DMS53 (cell line): ENCODE measurements around the gene DGUOK.
A peak's percentile ranks its signal among the peaks of the same experiment; 100 is the strongest.

Experiments used
- DNase-seq: peaks from one replicate; lab custom pipeline; 2025; lab: John Stamatoyannopoulos, UW

DGUOK gene

GRCh38 chr2:73952499-73953446 lies 26.1 kb downstream of the DGUOK start:
- DNase-seq = no peak

DNA sequence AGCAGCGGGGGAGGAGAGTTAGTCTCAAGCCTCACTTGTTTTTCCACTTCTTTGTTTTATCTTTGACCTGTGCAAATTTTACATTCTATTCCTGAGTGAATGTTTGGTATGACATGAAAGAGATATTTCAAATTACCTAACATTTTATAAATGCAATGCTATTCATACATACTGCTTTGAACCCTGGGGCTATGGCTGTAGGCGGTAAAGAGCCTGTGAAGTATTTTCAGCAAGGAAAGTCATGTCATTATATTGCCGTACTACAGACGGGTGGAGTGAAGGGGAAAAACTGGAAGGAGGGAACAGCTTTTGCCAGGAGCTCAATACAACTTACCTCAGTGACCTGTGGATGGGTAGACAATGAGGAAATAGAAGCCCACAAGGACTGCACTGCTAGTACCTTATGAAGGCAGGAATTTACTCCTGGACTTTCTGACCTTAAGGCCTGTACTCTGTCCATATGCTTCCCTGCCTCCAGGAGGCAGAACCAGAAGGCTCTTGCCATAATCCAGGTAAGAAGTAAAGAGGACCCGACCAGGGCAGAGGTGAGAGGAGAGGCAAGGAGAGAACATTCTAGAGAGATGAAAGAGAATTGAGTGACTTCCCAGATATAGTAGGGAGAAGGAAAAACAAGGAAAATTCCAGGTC lies 29.7 kb downstream of the DGUOK start:
- peak; percentile 13 for DNase-seq

DNA sequence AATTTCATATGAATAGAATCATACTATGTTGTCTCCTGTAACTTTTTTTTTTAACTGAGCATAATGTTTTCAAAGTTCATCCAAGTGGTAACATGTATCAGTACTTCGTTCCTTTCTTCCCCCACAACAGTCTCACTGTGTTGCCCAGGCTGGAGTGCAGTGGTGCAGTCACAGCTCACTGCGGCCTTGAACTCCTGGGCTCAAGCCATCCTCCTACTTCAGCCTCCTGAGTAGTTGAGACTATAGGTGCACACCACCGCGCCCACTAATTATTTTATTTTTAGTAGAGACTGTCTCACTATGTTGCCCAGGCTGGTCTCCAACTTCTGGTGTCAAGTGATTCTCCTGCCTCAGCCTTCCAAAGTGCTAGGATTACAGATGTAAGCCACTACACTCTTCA lies 34.6 kb downstream of the DGUOK start:
- DNase-seq = no peak

- DNase-seq = no peak
Measured at GRCh38 chr2:73961823-73962615, 35.3 kb downstream of the DGUOK start.

DNA sequence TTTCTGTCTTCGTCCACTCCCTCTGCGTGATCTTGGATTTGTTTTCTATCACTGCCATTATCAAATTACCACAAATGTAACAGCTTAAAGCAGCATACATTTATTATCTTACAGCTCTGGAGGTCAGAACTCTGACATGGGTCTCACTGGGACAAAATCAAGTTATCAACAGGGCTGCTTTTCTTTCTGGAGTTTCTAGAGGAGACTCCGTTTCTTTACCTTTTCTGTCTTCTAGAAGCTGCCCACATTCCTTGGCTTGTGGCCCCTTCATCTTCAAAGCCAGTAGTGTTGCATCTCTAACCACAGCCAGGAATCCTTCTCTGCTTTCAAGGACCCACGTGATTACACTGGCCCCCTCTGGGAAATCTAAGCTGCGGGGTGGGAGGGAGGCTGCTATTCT lies 36.1 kb downstream of the DGUOK start:
- DNase-seq = no peak

GRCh38 chr2:73963385-73964120 lies 36.9 kb downstream of the DGUOK start:
- DNase-seq = no peak

GRCh38 chr2:73964223-73964622 lies 37.5 kb downstream of the DGUOK start:
- DNase-seq = no peak

DNA sequence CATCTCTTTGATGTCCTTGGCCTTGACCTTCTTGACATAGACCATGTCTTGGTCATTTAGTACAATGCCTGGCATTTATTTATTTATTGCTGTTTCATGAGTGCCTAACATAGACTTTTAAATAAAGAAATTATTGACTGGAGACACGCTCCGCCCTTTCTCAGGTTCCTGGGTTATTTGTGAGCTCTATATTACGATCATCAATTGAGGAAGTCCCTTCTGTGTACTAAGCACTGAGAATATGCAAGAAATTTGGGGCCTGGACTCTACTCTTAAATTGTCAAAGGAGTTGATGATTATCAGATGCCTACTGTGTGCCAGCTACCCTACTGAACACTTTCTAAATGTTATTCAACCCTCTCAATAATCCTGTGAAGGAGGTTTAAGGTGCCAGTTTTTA lies 38.4 kb downstream of the DGUOK start:
- no peak for DNase-seq

DNA sequence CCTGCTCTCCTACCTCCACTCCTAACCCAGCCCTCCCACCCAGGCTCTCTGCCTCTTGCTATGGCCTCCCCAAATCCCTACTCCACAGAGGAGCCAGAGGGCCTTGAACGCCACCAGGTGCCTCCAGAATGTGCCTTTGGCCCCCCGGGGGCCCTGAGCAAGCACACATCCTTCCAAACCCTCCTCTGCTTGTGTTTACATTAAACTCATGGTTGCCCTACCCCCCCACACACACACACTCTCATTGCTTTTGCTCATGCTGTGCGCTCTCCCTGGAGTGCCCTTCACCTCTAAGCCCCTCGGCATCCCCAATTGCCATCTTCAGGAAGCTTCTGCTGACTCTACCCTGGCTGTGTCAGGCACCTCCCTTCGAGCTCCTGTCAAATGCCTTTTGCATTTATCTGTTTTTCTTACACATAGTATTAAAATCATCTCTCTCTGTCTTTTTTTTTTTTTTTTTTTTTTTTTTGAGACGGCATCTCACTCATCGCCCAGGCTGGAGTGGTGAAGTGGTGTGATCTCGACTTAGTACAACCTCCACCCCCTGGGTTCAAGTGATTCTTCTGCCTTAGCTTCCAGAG lies 41.8 kb downstream of the DGUOK start:
- no peak for DNase-seq

DNA sequence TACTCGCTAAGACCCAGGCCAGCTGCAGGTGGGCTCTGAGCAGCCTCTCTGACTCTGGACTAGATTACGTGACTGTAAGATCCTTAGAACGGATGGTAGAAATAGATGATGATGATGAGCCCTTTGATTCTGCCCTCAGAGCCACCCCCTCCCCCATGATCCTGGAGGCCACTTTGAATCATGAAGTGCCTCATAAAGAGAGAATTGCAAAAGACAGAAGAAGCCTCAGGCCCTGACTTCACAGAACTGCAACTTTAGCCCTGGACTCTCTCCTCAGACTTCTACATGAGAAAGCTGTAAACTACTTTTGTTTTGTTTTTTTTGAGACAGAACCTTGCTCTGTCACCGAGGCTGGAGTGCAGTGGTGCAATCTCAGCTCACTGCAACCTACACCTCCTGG lies 42.7 kb downstream of the DGUOK start:
- DNase-seq = no peak

DNA sequence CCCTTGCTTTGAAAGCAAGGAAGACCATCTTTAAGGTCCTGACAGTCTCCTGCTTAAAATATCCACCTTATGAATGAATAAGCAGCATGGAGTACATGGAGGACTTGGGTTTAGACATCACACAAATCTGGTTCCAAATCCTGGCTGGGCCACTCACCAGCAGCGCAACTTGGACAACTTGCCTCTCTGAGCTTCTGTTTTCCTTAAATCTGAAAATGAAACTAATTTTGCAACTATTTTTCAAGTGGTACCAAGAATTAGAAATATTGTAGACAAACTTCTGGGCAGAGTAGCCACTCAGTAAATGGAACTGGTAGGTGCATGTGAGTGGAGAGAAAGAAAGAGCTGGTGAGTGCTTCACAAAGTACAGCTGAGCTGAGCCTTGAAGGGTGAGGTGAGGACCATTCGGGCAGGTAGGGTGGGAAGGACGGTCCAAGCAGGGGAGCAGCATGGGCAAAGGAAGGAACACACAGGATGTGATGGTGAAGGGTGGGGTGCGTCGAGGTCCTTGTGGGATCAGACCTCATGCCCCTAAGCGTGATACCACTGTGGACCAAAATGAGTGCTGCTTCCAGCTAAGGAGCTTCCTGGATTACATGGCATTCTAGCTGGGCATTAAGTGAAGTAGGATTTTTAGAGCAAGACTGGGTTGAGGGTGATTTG lies 43.6 kb downstream of the DGUOK start:
- no peak for DNase-seq

DNA sequence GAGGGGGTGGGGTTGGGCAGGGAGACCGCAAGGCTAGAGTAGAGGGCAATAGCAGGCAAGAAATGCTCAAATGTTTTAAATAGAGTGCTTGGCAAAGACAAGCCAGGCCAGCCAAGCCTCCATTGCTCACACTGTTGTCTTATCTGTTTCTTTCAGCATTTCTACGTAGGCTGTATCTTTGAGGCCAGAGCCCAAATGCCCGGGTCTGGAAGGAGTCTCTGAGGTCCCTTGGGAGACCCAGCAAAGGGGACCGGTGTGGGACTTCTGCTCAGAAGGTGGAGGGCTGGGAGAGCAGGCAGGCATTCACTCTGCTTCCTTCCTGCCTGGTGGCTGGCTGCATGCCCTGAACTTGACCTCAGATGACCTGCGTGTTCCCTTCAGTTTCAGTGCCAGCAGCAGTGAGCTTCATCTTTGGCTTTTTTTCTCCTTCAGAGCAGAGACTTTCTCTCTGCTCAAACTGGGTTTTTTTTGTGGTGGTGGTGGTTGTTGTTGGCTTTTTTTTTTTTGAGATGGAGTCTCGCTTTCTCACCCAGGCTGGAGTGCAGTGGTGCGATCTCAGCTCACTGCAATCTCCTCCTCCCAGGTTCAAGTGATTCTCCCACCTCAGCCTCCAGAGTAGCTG lies 44.3 kb downstream of the DGUOK start:
- DNase-seq = peak; percentile 17

DNA sequence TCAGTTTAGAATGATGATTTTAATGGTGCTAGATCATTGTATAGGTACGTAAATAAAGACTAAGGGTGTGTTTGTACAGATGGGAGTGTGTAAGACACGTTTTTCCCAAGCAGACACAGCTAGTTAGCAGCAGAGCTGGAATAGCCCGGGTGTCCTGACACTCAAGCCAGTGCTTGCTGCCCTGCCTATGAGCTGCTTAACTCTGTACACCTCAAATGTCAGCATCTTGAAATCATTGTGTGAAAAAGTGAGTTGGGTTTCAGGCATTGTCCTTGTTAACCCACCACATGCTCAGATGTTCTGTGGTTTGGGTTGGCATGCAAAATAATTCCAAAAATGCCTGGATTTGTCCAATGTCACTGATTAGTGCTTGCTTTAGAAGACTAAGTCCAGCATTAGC lies 45.0 kb downstream of the DGUOK start:
- no peak for DNase-seq

- no peak for DNase-seq
Measured at GRCh38 chr2:73972846-73973245, 46.2 kb downstream of the DGUOK start.

DNA sequence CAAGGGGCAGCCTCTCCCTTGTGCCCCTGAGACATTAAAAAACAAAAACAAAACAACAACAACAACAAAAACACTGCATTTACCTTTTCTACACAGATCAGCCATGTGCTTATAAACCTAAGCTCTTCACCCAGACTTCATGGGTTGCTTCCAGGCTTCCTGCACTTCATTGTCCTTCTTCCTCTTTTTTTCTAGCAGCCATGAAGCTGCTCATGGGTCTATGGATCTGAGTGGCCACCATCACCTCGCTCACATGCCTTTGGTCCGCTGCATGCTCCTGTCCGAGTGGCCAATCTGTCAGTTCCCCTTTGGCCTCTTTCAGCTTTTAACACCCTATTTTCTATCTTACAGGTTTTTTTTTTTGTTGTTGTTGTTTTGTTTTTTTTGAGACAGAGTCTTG lies 49.1 kb downstream of the DGUOK start:
- DNase-seq = no peak

DNA sequence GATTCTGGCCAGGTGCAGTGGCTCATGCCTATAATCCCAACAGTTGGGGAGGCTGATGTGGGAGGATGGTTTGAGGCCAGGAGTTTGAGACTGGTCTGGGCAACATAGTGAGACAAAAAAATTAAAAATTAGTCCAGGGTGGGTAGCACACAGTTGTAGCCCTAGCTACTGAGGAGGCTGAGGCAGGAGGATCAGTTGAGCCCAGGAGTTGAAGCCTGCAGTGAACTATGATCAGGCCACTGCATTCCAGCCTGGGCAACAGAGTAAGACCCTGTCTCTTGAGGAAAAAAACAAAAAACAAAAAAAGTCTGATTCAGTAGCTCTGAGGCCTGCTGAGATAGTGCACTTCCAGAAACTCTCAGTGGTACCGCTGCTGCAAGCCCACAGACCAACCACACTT lies 50.1 kb downstream of the DGUOK start:
- DNase-seq = no peak

GRCh38 chr2:73977466-73977865 lies 50.8 kb downstream of the DGUOK start:
- DNase-seq = no peak

DNA sequence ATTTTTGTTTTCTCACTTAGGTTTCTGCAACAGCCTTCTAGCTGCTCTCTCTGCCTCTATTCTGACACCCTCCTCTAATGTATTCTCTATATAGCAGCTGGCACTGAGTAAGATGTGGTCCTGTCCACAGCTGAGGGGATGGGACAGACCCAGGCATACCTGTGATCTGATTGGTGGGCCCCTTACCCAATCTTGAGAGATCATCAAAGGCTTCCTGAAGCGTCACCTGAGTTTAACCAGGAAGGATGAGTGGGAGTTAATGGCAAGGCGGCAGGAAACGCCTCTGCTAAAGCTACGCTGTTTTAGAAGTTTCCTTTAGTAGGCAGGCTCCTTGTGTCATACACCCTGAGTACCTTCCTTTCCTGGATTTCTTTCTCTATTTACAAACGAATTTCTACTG lies 52.3 kb downstream of the DGUOK start:
- DNase-seq = no peak

GRCh38 chr2:73979686-73980085 lies 53.0 kb downstream of the DGUOK start:
- no peak for DNase-seq

DNA sequence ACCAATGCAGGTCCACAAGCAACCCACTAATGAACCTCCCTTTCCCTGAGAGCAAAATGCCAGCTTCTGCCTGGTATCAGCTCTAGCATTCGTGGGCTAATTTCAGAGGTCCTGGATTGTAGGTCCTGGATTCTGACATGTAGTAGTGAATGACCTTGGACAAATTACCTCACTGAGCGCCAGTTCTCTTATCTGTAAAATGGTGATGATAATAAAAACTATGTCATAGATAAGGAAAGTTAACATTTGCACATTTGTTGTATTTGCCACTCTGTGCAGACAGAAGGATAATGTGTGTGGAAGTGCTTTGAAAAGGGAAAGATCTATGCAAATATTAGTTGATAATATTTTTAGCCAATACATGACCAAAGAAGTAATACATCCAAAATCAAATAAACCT lies 53.9 kb downstream of the DGUOK start:
- no peak for DNase-seq
